HG02938 (cell line): ENCODE results near the gene FOXK1.
"Not testable (repeated sequence)": the region's sequence is repeated elsewhere in the genome, so short reads cannot be mapped to it uniquely, and the experiment has no call there.

Experiments used
- ATAC-seq: cut with Tn5 transposase; IDR thresholded peaks from one replicate; pipeline ENCODE4 v1.9.1; 2021; ENCODE audit warnings: mild to moderate bottlenecking, moderate library complexity; ENCODE audit not compliant: unreplicated experiment

FOXK1 gene

DNA sequence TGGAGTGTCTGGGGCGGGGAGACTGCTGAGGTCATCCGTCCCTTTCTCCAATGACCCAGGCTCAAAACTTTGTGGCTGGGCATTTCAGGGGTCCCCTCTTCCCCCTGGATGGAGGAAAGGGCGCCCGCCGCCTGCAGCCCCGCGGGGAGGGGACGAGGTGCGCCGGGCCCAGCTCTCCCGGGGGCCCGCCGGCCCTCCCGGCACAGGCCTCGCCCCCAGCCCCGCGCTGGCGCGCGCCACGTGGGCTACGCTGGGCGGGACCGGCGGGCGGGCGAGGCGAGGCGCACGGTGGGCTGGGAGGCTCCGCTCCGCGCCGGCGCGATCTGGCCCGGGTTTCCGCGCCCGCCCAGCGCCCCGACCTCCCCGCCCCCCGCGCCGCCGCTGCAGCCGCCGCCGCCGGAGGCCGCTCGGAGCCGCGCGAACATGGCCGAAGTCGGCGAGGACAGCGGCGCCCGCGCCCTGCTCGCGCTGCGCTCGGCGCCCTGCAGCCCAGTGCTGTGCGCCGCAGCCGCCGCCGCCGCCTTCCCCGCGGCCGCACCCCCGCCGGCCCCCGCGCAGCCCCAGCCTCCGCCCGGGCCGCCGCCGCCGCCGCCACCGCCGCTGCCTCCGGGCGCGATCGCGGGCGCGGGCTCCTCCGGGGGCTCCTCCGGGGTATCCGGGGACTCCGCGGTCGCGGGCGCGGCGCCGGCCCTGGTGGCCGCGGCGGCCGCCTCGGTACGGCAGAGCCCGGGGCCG is at the start of gene FOXK1:
TSS of gene FOXK1 (plus strand) at position 410 of the 735 bp plus-strand sequence. CDS start at position 424, 14 bp downstream.
- ATAC-seq: peak; percentile 44

DNA sequence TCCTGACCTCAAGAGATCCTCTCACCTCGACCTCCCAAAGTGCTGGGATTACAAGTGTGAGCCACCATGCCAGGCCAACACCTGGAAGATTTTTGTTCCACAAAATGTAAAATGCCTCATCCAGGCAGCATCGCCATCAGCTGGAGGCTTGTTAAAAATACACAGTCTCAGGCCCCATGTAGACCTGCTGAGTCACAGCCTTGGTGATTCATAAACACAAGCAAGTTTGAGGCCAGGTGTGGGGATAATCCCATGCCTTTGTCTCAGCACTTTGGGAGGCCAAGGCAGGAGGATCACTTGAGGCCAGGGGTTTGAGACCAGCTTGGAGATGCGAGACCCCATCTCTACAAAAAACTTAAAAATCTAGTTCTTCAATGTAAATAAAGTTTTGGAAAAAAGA is 49.1 kb upstream of the FOXK1 start:
- no peak for ATAC-seq

DNA sequence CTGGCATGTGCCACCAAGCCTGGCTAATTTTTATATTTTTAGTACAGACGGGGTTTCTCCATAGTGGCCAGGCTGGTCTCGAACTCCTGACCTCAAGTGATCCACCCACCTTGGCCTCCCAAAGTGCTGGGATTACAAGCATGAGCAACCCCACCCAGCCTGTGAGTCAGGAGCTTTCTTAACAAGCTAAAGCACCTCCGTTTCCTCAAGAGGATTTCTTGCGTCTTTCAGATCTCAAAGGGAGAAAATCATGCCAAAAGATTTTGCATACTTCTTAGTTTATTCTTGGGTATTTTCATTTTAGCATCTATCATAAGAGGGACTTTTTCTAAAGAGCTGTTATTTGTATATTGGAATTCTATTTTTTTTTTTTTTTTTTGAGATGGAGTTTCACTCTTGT is 47.9 kb upstream of the FOXK1 start:
- no peak for ATAC-seq

DNA sequence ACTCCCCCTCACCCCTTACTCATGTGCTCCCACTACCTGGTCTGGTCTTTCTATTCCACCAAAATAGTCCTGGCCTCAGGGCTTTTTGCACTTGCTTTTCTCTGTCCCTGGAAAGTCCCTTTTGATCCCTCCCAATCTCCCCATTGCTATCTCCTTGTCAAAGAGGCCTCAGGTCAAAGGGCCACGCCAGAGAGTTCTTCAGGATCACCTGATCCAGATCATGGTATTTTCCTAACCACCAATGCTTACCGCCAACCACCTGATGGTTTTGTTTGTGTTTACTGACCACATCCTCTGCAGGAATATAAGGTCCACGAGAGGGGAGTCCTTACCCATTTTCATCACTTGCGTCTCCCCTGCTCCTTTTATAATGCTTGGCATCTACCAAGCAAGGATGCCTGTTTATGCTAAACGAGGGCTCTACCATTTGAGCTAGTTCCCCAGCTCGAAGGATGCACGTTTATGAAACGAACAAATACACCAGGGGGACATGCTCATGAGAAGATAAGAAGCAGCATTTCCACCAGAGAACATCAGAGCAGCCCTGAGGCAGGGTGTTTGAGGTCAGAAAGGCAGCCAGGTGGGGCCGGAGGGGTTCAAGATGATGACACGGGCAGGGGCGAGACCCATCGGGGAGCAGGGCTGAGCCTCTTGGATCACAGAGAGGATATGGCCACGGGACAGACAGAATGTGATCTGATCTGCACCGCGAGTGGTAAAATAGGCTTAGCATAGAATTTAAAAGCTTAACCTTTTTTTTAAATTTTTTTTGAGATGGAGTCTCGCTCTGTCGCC is 43.1 kb upstream of the FOXK1 start:
- ATAC-seq: no peak

DNA sequence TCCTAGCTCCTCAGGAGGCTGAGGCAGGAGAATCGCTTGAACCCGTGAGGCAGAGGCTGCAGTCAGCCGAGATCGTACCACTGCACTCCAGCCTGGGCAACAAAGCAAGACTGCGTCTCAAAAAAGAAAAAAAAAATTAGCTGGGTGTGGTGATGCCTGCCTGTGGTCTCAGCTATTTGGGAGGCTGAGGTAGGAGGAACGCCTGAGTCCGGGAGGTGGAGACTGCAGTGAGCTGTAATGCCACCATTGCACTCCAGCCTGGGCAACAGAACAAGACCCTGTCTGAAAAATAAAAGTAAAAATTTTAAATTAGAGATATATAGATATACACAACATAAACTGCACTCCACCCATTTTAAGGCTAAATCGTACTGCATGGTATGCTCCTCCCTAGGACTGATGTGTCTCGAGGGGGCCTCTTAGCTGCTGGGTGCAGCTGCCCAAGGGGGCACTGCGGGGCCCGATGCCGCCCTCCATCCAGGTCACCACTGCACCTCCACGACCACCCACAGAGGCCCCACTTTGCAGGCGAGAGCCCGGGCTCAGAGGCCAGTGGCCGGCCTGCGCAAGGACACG is 40.9 kb upstream of the FOXK1 start:
- no peak for ATAC-seq

DNA sequence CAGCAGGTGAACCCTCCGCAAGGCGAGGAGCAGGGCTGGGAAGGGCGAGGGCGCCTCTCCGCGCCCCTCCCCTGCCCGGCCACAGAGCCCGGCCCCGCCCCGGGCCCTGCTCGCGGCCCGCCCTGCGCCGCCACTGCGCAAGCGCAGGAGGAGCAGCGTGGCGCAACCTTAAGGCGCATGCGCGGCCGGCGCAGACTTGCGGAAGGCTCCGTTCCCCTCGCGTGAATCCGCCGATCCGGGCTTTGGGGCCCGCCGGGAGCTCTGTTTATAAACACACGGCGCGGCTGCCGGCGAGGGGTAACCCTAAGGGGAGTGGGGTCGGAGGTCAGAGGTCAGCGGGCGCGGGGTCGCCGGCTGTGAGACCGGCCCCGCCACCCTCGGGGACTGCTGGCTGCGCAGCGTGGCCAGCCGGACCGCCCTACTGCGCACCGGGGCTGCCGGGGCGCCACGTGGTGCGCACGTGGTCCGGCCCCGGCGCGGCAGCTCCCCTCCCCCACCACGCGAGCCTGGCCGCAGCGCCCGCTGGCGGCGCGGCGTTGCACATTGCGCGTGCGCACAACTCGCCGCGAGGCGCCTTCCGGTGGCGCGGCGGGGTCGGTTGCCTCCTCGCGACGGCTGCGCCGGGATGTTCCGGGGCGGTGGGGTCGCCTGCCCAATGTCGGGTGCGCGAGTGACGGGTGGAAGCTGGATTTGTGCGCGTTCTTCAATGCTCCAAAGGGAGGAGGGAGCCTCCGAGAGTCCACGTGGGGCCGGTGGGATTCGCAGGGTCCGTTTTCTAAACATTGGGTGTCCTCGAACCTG is 40.2 kb upstream of the FOXK1 start:
- ATAC-seq: peak; percentile 74

DNA sequence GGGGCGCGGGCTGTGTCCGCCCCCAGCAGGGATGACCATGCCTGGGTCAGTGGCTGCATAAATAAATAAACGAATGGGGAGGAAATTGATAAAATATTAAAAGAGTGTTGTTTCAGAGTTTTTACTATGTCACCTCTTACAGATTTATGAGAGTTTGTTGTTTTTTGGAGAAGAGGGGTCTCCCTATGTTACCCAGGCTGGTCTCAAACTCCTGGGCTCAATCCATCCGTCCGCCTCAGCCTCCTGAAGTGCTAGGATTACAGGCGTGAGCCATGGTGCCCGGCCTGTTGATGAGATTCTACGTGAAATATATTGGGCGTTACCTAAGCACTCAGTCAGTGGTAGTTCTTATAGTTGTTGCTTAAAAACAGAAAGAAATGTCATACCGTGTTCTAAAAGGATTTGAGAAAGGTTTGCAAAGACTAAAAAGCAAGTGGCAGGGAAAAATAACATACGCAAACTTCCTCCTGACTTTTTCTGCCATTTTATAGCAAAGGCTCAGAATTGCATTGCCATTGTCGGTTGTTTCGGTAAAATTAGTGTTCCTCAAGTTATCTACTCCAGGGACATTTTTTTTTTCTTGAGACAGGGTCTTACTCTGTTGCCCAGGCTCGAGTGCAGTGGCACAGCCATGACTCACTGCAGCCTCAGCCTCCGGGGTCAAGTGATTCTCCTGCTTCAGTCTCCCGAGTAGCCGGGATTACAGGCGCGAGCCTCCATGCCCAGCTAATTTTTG is 39.5 kb upstream of the FOXK1 start:
- no peak for ATAC-seq

DNA sequence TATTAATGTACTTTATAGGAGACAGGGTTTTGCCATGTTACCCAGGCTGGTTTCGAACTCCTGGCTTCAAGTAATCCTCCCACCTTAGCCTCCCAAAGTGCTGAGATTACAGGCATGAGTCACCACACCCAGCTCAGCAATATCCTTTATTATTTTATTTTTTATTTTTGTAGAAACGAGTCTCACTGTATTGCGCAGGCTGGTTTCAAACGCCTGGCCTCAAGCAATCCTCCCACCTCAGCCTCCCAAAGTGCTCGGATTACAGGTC is 39.0 kb upstream of the FOXK1 start:
- not testable (repeated sequence) for ATAC-seq

DNA sequence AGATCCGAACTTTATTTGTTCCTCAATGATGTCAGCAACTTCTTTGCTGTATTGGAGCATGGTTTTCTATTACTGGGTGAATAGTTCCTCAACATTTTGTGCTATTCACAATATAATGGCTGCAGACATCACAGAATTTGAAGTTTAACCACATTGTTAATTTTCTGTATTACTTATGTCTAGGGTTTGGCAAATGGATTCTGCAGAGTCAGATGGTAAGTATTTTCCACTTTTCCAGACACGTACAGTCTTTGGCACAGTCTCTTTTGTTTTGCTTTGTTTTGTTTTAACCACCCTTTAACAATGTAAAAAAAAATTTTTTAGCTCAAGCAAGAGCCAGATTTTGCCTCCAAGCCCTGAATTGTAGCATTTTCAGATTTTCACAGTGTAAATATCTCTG is 36.8 kb upstream of the FOXK1 start:
- ATAC-seq: no peak

DNA sequence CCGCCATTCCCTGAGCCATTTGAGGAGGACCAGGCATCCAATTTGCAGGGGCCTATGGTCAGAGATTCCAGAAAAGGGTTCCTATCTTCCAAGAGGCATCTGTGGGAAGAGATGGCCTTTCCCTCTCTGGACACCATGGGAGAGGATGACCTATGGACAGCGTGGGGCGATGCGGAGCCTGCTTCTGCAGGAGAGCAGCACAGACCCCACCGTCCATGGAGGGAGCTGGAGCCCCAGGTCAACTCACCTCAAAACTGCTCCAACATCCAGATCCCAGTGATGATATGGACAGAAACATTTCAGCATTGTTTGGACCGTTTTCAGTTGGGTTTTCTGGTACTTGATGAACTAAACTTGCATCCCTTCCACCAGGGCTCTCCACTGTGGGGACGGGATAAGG is 34.0 kb upstream of the FOXK1 start:
- no peak for ATAC-seq

DNA sequence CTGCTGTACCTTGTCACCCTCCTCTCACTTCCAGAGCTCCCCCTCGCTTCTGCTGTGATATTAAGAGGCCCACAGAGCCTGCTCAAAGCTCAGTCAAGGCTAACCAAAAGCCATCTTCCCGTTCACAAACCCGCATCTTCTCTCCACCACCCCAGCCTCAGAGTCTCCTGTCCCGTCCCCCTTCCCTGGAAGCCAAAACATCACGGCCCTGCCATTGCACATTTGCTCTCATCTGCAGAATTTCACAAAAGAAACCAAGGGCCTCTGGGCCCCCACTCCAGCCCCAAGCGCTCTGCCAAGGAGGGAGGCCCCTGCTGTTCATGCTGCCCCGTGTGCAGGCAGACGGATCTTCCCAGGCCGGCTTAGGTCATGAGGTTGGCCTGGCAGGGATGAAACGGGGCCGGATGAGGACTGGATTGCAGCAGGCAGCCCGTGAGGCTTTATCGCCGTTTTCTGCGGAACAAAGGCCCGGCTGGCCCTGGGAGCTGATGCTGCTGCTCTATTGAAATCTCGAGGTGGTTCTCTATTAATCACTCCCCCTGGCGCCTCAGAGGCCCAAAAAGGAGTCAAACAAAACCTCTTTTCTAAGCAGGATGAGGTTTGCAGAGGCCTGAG is 31.6 kb upstream of the FOXK1 start:
- ATAC-seq: no peak

DNA sequence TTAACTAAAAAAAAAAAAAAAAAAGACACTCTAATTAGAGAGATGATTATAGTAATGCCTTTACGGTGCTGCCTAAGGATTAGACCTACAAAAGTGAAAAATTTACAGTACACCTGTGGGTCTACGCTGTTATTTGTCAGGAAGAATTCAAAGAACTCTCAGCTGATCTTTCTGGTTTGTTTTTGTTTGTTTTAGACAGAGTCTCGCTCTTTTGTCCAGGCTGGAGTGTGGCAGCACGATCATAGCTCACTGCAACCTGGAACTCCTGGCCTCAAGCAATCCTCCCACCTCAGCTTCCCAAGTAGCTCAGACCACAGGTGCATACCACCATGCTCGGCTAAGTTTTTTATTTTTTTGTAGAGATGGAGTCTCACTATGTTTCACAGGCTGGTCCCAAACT is 28.3 kb upstream of the FOXK1 start:
- no peak for ATAC-seq

DNA sequence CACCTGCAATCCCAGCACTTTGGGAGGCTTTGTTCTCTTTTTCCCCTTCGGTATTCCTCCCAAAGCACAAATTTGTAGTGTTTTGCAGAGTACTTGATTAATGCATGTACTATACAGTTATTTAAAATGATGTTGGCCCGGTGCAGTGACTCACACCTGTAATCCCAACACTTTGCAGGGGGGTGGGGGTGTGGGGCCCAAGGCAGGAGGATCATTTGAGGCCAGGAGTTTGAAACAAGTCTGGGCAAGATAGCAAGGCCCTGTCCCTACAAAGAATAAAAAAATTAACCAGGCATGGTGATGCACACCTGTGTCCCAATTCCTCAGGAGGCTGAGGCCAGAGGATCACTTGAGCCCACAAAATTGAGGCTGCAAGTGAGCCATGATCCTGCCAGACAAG is 26.8 kb upstream of the FOXK1 start:
- ATAC-seq: no peak

DNA sequence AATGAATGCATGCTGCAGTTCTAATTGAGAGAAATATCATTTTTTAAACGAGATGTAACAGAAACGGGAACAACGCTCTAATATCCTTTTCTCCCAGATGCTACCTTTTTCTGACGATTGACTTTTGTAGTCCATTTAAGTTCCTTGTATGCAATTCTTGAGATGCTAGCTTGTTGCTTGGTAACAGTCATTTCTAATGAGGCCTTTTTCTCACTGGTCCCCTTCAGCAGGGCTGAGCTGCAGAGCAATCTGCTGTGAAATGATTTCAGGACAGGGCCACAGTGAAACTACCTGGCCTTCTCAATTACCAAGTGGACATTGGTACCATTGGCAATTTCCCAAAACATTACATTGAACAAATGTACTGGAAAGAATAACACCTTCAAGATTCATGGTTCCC is 26.2 kb upstream of the FOXK1 start:
- ATAC-seq: no peak

DNA sequence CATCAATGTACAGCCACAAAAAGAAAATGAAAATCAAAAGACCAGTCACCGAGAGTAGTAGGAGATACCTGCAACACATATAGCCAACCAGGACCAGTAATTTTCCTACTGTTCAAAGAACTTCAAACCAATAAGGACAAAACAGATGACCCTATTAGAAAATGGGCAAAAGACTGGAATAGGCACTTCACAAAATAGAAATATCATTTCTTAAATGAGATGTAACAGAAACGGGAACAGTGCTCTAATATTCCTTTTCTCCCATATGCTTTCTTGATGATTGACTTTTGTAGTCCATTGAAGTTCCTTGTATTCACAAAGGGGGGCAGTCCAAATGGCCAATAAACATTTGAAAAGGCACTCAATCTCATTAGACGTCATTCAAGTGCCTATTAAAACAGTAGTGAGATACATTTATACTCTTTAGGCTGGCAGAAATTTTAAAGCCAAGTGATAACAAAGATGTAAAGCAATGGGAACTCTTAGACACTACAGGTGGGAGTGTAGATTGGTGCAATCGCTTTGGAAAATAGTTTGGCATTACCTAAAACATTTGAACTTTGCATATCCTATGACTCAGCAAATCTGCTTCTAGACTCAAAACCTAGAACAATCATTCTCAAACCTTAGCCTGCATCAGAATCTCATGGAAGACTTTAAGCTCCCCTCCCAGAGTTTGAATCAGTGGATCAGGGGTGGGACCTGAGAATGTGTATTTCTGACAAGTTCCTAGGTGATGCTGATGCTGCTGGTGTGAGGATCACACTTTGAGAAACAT is 24.3 kb upstream of the FOXK1 start:
- no peak for ATAC-seq

DNA sequence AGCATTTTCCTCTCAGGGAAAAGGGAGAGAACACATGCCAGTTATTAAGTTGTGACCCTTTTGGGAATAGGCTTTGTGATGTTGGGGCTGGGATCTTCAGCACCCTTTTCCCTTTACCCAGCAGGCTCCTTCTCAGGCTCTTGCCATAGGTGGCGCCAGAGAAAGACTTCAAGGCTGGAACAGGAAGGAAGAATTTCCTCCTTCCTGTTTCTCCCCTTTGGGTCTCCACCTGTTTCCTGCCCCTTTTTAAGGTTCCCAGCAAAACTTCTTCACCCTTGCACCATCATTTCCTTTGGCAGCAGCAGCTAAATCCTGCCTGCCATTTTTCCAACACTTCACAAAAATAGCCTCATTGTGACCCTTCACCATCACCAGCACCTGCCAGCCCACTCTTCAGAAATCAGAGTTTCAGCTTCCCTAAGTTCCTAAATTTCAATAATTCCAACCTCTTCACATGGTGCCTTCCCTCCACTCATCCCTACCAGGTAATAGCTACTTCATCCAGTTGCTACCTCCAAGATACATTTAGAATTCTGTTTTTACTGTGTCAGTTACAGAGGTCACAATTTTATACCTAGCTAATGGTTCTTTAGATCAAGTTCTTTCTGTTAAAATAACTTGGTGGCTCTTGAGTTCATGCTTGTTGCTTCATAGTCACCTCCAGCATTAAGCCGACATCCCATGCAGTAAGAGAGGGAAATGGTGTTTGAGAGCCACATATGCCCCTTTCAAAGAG is 22.4 kb upstream of the FOXK1 start:
- ATAC-seq: no peak

DNA sequence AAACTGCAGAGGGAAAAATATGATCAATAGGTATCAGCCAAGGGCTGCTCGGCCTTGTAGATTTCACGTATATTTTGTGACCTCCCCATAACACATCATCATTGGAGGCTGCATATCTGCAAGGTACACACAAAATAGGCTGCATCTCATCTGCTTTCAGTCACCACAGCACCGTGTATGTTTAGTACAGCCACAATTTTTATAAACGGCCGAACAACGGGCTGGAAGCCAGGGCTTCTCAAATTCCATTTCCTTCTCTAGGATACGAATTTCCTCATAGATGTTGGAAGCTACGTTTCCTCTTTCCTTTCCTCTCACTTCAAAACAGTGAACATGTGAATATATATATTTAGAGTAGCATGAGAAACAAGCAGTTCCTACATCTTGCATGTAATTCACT is 20.2 kb upstream of the FOXK1 start:
- no peak for ATAC-seq

DNA sequence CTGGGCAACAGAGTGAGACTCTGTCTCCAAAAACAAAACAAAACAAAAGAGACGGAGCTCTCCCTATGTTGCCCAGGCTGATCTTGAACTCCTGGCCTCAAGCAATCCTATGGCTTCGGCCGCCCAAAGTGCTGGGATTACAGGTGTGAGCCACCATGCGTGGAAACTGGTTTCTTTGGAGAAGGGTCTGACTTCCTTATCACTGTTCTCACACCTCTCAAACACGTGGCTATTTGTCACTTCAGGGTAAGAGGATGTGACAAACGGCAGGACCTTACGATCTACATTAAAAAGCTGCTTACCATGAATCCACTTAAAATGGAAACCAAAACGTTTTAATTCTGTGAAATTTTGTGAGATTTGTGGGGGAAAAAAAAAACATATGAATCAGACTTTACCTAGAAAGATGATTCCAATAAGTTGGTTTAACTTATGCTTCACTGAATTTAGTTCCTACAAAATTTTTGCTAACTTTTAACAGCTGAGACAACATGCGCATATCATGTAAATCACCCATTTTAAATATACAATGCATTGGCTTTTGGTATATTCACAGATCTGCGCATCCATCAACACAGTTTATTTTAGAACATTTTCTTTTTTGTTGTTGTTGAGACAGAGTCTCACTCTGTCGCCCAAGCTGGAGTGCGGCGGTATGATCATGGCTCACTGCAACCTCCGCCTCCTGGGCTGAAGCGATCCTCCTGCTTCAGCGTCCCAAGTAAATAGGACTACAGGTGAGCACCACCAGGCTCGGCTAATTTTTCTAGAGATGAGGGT is 18.7 kb upstream of the FOXK1 start:
- no peak for ATAC-seq
